ENCODE results near the gene WFDC12. TPM values are rescaled to one million over a fixed set of nuclear protein-coding genes. Genes with fewer than 3 reads are reported as not detected.

Gene WFDC12
- total and polyA plus RNA-seq, 2 donors (not counting 1 experiment from before 2014, with no cell fraction given) = not detected

DNA sequence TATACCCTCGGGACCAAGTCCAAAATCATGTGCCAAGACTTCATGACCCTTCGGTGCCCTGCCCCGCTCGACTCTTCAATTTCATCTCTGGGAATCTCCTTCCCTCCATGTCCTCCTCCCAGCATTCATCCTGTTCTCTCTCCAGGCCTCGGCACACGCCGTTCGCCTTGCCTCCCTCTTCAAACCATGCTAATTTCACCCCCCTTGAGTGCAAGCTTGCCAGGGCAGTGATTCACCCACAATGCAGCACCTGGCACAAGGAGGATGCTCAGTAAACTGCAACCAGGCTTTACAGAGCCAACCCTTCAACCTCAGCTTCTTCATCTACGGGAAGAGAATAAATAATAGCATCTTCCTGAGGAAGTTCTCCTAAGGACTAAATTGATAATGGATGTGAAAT is 27.5 kb downstream of the WFDC12 start:
- Mint-ChIP-seq H3K27ac (no peak overlapping the region), H3K9me3 (ENCODE audit: insufficient read depth) (no peaks in the 10 kb centered on the region), H3K27me3 (peaks cover 36% of the 10 kb centered on the region), H3K4me1 (peaks cover 18% of the 10 kb centered on the region), H3K4me3 (no peak overlapping the region)
- H3K36me3 ChIP-seq (replicated peaks in 1 of 2; ENCODE audit: control extremely low read depth in 1 of 2, control insufficient read depth in 1 of 2, extremely low read depth in 1 of 2, insufficient read depth in 2 of 2, low read length in 1 of 2) = no peaks in the 10 kb centered on the region
- TF ChIP-seq, protein P1, sequence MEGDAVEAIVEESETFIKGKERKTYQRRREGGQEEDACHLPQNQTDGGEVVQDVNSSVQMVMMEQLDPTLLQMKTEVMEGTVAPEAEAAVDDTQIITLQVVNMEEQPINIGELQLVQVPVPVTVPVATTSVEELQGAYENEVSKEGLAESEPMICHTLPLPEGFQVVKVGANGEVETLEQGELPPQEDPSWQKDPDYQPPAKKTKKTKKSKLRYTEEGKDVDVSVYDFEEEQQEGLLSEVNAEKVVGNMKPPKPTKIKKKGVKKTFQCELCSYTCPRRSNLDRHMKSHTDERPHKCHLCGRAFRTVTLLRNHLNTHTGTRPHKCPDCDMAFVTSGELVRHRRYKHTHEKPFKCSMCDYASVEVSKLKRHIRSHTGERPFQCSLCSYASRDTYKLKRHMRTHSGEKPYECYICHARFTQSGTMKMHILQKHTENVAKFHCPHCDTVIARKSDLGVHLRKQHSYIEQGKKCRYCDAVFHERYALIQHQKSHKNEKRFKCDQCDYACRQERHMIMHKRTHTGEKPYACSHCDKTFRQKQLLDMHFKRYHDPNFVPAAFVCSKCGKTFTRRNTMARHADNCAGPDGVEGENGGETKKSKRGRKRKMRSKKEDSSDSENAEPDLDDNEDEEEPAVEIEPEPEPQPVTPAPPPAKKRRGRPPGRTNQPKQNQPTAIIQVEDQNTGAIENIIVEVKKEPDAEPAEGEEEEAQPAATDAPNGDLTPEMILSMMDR (IDR thresholded peaks at IDR 0.05) = no peak
- no peak for TF ChIP-seq EZH2 (IDR thresholded peaks at IDR 0.05; ENCODE audit: borderline replicate concordance, insufficient read depth, low read depth, low read length, poor library complexity, severe bottlenecking)
- H3K79me2 ChIP-seq (ENCODE audit: control insufficient read depth, insufficient read depth, low read length) = no peaks in the 10 kb centered on the region
- DNase-seq = no peak
- WGBS (ENCODE audit: insufficient coverage) = 94% methylated on average over 8 of the region's 9 CpGs
- ATAC-seq (ENCODE audit: low read depth) = no peak
- no peak overlapping the region for H3K27ac ChIP-seq (ENCODE audit: low read length in 2 of 2)
- no peaks in the 10 kb centered on the region for H4K20me1 ChIP-seq (ENCODE audit: control insufficient read depth, insufficient read depth, low read length, poor library complexity, severe bottlenecking)
- H3K4me2 ChIP-seq (replicated peaks; ENCODE audit: low read depth, low read length, poor library complexity, severe bottlenecking) = no peak overlapping the region
- intact Hi-C loops (cut with micrococcal nuclease) = loop anchor here (1.0 to 5.0 kb wide), 5 partner anchors 52 to 675 kb away; partner anchors contain the start of genes KCNK15 and PABPC1L
- CTCF ChIA-PET = interaction anchor here (0.9 to 7.5 kb wide), 33 partner anchors 9 to 675 kb away, joined by 3 to 134 read pairs (median 7); partner anchors contain the start of gene WFDC5
- H3K9me3 ChIP-seq (ENCODE audit: control extremely low read depth in 1 of 3, control insufficient read depth in 2 of 3, insufficient read depth in 1 of 3, low read length in 2 of 3) = peaks cover 0 to 8% (median 0%) of the 10 kb centered on the region in 3 donors
- H3K4me1 ChIP-seq (ENCODE audit: control insufficient read depth in 2 of 2, insufficient read depth in 2 of 2, low read length in 2 of 2) = peaks cover 22 to 23% of the 10 kb centered on the region in 2 donors
- H3K9ac ChIP-seq (ENCODE audit: low read length) = no peak overlapping the region
- peaks cover 0 to 50% (median 31%) of the 10 kb centered on the region in 4 experiments for H3K27me3 ChIP-seq (replicated peaks in 1 of 4; ENCODE audit: control extremely low read depth in 1 of 4, control insufficient read depth in 3 of 4, insufficient read depth in 4 of 4, low read length in 3 of 4)
- no peak overlapping the region for H3K4me3 ChIP-seq (ENCODE audit: control extremely low read depth in 1 of 5, extremely low read depth in 1 of 5, insufficient read depth in 1 of 5, low read depth in 2 of 5, low read length in 4 of 5)
- no peak overlapping the region for H2AFZ ChIP-seq (ENCODE audit: insufficient read depth, low read depth, low read length, poor library complexity, severe bottlenecking)
- POLR2A ChIA-PET = no interaction called here

DNA sequence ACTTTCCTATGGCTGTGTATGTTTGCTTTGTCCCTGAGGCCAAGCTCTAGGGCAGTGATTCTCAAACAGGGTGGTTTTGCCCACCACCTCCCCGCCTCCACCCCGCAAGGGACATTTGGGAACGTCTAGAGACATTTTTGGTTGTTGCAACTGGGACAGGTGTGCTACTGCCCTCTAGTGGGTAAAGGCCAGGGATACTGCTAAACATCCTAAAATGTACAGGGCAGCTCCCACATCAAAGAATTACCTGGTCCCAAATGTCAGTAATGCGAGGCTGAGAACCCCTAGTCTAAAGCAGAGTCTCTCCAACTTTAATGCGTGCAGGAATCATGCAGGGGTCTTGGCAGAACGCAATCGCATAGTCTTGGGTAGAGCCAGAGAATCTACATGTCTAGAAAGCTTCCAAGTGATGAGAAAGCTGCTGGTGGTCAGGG is 28.4 kb downstream of the WFDC12 start:
- peak; percentile 56 for ATAC-seq (ENCODE audit: low read depth)
- Histone ChIP-seq H3K27me3 (replicated peaks in 1 of 4; ENCODE audit: control extremely low read depth in 1 of 4, control insufficient read depth in 3 of 4, insufficient read depth in 4 of 4, low read length in 3 of 4) (peaks cover 0 to 43% (median 25%) of the 10 kb centered on the region in 4 experiments), H3K36me3 (replicated peaks in 1 of 2; ENCODE audit: control extremely low read depth in 1 of 2, control insufficient read depth in 1 of 2, extremely low read depth in 1 of 2, insufficient read depth in 2 of 2, low read length in 1 of 2) (no peaks in the 10 kb centered on the region), H3K9ac (ENCODE audit: low read length) (no peak overlapping the region), H3K9me3 (ENCODE audit: control extremely low read depth in 1 of 3, control insufficient read depth in 2 of 3, insufficient read depth in 1 of 3, low read length in 2 of 3) (peaks cover 0 to 8% (median 0%) of the 10 kb centered on the region in 3 donors), H3K4me1 (ENCODE audit: control insufficient read depth in 2 of 2, insufficient read depth in 2 of 2, low read length in 2 of 2) (peaks cover 20 to 21% of the 10 kb centered on the region in 2 donors), H3K79me2 (ENCODE audit: control insufficient read depth, insufficient read depth, low read length) (no peaks in the 10 kb centered on the region), H3K4me2 (replicated peaks; ENCODE audit: low read depth, low read length, poor library complexity, severe bottlenecking) (peak overlapping the region; percentile 32), H3K4me3 (ENCODE audit: control extremely low read depth in 1 of 5, extremely low read depth in 1 of 5, insufficient read depth in 1 of 5, low read depth in 2 of 5, low read length in 4 of 5) (no peak overlapping the region), H4K20me1 (ENCODE audit: control insufficient read depth, insufficient read depth, low read length, poor library complexity, severe bottlenecking) (no peaks in the 10 kb centered on the region), H2AFZ (ENCODE audit: insufficient read depth, low read depth, low read length, poor library complexity, severe bottlenecking) (no peak overlapping the region), H3K27ac (ENCODE audit: low read length in 2 of 2) (no peak overlapping the region)
- Mint-ChIP-seq H3K4me3 (peak overlapping the region; percentile 19), H3K27ac (no peak overlapping the region), H3K9me3 (ENCODE audit: insufficient read depth) (no peaks in the 10 kb centered on the region), H3K27me3 (peaks cover 31% of the 10 kb centered on the region), H3K4me1 (peaks cover 15% of the 10 kb centered on the region)
- ChIA-PET POLR2A (interaction anchor here (0.6 to 0.7 kb wide), 2 partner anchors 52 to 208 kb away, joined by 3 to 4 read pairs; no protein-coding TSS in a partner anchor), CTCF (interaction anchor here (0.6 to 7.5 kb wide), 47 partner anchors 10 to 676 kb away, joined by 3 to 134 read pairs (median 5); partner anchors contain the start of gene WFDC5)
- WGBS (ENCODE audit: insufficient coverage) = 6% methylated on average over 3 of the region's 7 CpGs
- intact Hi-C loops (cut with micrococcal nuclease) = loop anchor here (1.0 to 5.0 kb wide), 4 partner anchors 52 to 349 kb away; partner anchors contain the start of genes KCNK15 and PABPC1L
- peak; percentile 78 for DNase-seq
- no peak for TF ChIP-seq EZH2 (IDR thresholded peaks at IDR 0.05; ENCODE audit: borderline replicate concordance, insufficient read depth, low read depth, low read length, poor library complexity, severe bottlenecking)
- TF ChIP-seq, protein P1 (IDR thresholded peaks at IDR 0.05) = peak; percentile 85

Measured in B cell (primary cell).